Keratinocyte (primary cell): ENCODE data around the gene SH3PXD2A.

Experiments used
- CTCF ChIP-seq, 3 experiments: IDR thresholded peaks in 1 of 3; conservative IDR thresholded peaks in 1 of 3; optimal IDR thresholded peaks in 1 of 3; 2 replicates in 2 of 3; 3 replicates in 1 of 3; pipeline versions ENCODE3 to v1.5.1; 2011; ENCODE audit warnings: low read length in 3 of 3, mild to moderate bottlenecking in 3 of 3, moderate library complexity in 2 of 3, control low read depth in 1 of 3, inconsistent platforms in 1 of 3; ENCODE audit not compliant: insufficient read depth in 2 of 3; ENCODE audit errors: extremely low read depth in 1 of 3
- EZH2 ChIP-seq: IDR thresholded peaks from one replicate; pipeline ENCODE4 v1.6.1; 2012; ENCODE audit warnings: inconsistent platforms, mild to moderate bottlenecking, low read length, moderate library complexity

GRCh38 chr10:103621783-103622125 lies 233.6 kb downstream of the SH3PXD2A start:
- TF ChIP-seq CTCF (optimal IDR thresholded peaks at IDR 0.05 in 1 of 3, IDR thresholded peaks at IDR 0.05 in 1 of 3, conservative IDR thresholded peaks at IDR 0.05 in 1 of 3; ENCODE audit: extremely low read depth in 1 of 3, insufficient read depth in 2 of 3, low read length in 3 of 3) (no peak), EZH2 (no peak)
